Esophagus muscularis mucosa (tissue), 4 donors: Measurements from ENCODE around the gene ARAP1. TPM values are rescaled to one million over a fixed set of nuclear protein-coding genes. Genes with fewer than 3 reads are reported as not detected.

ENCODE experiments used
- DNase-seq: peaks from one replicate; pipeline ENCODE4 v3.0.0-alpha.2; 2017; ENCODE audit errors: extremely low spot score
- H3K27ac ChIP-seq, 4 donors: fragments of 200-600 bp; sonication (generic); replicated peaks in 1 of 4; 1 replicate in 3 of 4; 2 replicates in 1 of 4; pipeline ENCODE4 v1.5.1; 2016 to 2019; ENCODE audit warnings: mild to moderate bottlenecking in 1 of 4
- H3K27me3 ChIP-seq, 4 donors: fragments of 200-600 bp; sonication (generic); one replicate each; pipeline versions ENCODE4 v1.5.1 to v1.6.0; 2016 to 2019
- H3K36me3 ChIP-seq, 4 donors: fragments of 200-600 bp; sonication (generic); one replicate each; pipeline ENCODE4 v1.5.1; 2016 to 2019
- H3K4me1 ChIP-seq, 4 donors: fragments of 200-600 bp; sonication (generic); one replicate each; pipeline ENCODE4 v1.5.1; 2016 to 2019
- H3K4me3 ChIP-seq, 4 donors: fragments of 200-600 bp; sonication (generic); 1 replicate in 2 of 4; 2 replicates in 2 of 4; pipeline ENCODE4 v1.5.1; 2016 to 2019; ENCODE audit warnings: mild to moderate bottlenecking in 4 of 4, moderate library complexity in 1 of 4
- H3K9me3 ChIP-seq, 4 donors: fragments of 200-600 bp; sonication (generic); 1 replicate in 3 of 4; 2 replicates in 1 of 4; pipeline ENCODE4 v1.5.1; 2016 to 2019
- EP300 ChIP-seq: sonication (generic); formaldehyde crosslinking; IDR thresholded peaks from one replicate; pipeline ENCODE4 v1.6.1; 2017; ENCODE audit warnings: antibody characterized with exemption
- POLR2A ChIP-seq: fragments of 450-650 bp; IDR thresholded peaks from one replicate; pipeline ENCODE4 v1.6.1; 2017; ENCODE audit warnings: antibody characterized with exemption, moderate library complexity, mild to moderate bottlenecking, low read depth
- POLR2AphosphoS5 ChIP-seq, 2 donors: sonication (generic); formaldehyde crosslinking; IDR thresholded peaks; one replicate each; pipeline ENCODE4 v1.6.1; 2017; ENCODE audit warnings: antibody characterized with exemption in 2 of 2
- WGBS: methylation state at CpG from one replicate; pipeline ENCODE4 v1.1.5; 2018; 5-methylcytosine and 5-hydroxymethylcytosine counted together
- intact Hi-C: fragments of 100-400 bp; cut with DNase I; formaldehyde crosslinking; loops from one replicate; pipeline ENCODE4 v1.15.1; 2023
- total RNA-seq, 4 donors: library from RNA; depleted of rRNA; stranded (reverse); fragments of >200 nt; gene quantifications; one replicate each; pipeline versions ENCODE4 v1.1.0 to v1.2.1, GENCODE V29; 2016
- TF ChIP-seq, protein P1 (sequence below), 3 experiments: fragments of 200-600 bp in 2 of 3; fragments of 450-650 bp in 1 of 3; sonication (generic) in 2 of 3; IDR thresholded peaks; one replicate each; pipeline ENCODE4 v1.5.1; 2017 to 2019; ENCODE audit warnings: antibody characterized with exemption in 3 of 3, mild to moderate bottlenecking in 2 of 3, moderate library complexity in 1 of 3

ARAP1 gene
- total RNA-seq, 4 donors from 2014 or later, result 83.7 to 115 (median 110) TPM

DNA sequence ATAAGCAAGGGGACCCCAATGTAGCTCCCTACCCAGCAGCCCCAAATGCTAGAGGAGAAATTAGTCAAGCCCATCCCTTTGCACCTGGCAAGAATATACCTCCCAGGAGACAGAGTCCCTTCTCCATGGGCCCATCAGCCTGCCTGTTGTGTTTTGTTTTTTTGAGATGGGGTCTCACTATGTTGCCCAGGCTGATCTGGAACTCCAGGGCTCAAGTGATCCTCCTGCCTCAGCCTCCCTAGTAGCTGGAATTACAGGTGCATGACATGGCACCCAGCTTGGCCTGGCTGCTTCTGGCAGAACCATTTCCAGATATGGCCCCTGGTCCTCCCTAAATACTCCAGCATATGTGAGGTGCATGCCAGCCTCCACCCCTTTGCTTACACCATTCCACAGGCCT is 100.1 kb downstream of the ARAP1 start:
- Histone ChIP-seq H3K27me3 (no peaks in the 10 kb centered on the region), H3K36me3 (no peaks in the 10 kb centered on the region), H3K27ac (no peak overlapping the region), H3K9me3 (no peaks in the 10 kb centered on the region), H3K4me3 (no peak overlapping the region), H3K4me1 (no peaks in the 10 kb centered on the region)
- TF ChIP-seq EP300 (no peak), POLR2A (no peak), POLR2AphosphoS5 (IDR thresholded peaks at IDR 0.05) (no peak)
- TF ChIP-seq, protein P1, sequence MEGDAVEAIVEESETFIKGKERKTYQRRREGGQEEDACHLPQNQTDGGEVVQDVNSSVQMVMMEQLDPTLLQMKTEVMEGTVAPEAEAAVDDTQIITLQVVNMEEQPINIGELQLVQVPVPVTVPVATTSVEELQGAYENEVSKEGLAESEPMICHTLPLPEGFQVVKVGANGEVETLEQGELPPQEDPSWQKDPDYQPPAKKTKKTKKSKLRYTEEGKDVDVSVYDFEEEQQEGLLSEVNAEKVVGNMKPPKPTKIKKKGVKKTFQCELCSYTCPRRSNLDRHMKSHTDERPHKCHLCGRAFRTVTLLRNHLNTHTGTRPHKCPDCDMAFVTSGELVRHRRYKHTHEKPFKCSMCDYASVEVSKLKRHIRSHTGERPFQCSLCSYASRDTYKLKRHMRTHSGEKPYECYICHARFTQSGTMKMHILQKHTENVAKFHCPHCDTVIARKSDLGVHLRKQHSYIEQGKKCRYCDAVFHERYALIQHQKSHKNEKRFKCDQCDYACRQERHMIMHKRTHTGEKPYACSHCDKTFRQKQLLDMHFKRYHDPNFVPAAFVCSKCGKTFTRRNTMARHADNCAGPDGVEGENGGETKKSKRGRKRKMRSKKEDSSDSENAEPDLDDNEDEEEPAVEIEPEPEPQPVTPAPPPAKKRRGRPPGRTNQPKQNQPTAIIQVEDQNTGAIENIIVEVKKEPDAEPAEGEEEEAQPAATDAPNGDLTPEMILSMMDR (IDR thresholded peaks at IDR 0.05), result no peak
- intact Hi-C loops, result no loop called here
- no peak for DNase-seq

DNA sequence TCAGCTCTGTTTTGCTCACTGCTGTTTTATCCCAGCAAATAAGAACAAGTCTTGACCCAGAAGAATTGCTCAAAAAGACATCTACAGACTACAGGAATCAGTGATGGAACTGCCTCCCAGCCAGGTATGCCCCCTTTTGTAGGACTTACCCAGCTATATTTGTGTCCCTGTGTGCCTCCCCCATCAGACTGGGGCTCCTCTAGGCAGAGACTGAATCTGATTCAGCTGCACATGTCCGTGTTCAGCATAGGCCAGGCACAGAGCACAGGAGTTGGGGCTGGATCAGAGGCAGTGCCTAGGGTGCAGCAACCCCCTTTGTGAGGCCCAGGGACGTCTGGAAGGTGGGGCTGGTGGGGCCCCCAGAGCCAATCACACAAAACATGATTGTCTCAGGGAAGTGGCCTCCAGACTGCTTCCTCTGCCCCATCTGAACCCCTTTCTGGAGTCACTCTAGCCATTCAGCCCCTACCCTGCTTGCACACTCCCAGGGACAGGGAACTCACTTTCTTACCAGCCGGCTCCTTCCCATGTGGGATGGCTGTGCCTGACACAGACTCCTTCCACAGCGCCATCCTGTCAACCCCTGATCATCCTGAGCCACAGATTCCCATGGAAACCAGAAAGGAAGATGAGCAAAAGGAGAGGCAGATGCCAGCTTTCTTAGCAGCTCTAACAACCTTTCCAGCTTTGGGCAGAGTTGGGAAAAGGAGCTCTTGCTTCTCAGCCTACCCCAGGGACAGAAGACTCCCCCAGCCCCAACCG is 102.8 kb downstream of the ARAP1 start:
- no peak for DNase-seq
- no peak overlapping the region for H3K27ac ChIP-seq
- no peaks in the 10 kb centered on the region for H3K36me3 ChIP-seq
- H3K9me3 ChIP-seq, result no peaks in the 10 kb centered on the region
- no peaks in the 10 kb centered on the region for H3K4me1 ChIP-seq
- intact Hi-C loops, result no loop called here
- H3K27me3 ChIP-seq, result no peaks in the 10 kb centered on the region
- WGBS, result 94% methylated on average over 3 of the region's 5 CpGs
- no peak overlapping the region for H3K4me3 ChIP-seq
- TF ChIP-seq EP300 (no peak), POLR2A (no peak), POLR2AphosphoS5 (IDR thresholded peaks at IDR 0.05) (no peak)
- TF ChIP-seq, protein P1 (IDR thresholded peaks at IDR 0.05), result no peak

DNA sequence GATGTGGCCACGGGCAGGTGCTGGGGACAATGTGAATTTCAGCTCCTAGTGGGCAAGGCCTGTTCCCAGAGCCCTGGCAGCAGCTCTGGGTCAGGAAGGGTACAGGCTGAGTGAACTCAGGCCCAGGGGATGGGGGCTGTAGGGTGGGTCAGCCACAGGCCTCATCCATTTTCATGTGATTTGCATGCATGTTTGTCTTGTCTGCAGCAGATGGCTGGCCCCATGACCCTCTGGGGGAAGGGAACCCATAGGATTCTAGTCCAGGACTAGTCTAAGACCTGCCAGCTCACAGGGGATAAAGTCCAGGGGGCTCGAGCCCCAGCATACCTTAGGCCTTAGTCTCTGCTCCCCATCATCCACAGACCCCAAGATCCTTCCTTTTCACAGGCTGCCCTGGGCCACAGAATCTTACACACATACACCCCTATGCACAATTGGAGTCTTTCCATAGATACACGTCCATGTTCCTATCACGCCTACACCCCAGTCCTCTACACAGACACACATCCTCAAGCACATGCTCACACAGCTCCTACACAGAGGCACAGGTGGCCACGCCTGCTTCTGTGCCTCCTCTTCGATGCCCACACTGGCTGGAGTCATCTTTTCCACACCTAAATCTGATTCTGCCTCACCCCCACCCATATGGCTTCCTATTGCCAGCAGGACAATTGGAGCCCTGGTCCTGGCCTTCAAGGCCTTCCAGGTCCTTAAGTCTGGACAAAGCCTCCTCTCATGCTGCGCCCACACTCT is 103.6 kb downstream of the ARAP1 start:
- no peak for TF ChIP-seq POLR2A
- TF ChIP-seq, protein P1 (IDR thresholded peaks at IDR 0.05), result no peak
- no peak for TF ChIP-seq POLR2AphosphoS5 (IDR thresholded peaks at IDR 0.05)
- no peak for TF ChIP-seq EP300
- DNase-seq, result no peak
- H3K9me3 ChIP-seq, result no peaks in the 10 kb centered on the region
- peaks cover 0 to 2% (median under 1%) of the 10 kb centered on the region in 4 donors for H3K4me1 ChIP-seq
- no peak overlapping the region for H3K27ac ChIP-seq
- no peaks in the 10 kb centered on the region for H3K36me3 ChIP-seq
- 76% methylated on average over 6 of the region's 7 CpGs for WGBS
- no peaks in the 10 kb centered on the region for H3K27me3 ChIP-seq
- H3K4me3 ChIP-seq, result no peak overlapping the region
- intact Hi-C loops, result no loop called here

DNA sequence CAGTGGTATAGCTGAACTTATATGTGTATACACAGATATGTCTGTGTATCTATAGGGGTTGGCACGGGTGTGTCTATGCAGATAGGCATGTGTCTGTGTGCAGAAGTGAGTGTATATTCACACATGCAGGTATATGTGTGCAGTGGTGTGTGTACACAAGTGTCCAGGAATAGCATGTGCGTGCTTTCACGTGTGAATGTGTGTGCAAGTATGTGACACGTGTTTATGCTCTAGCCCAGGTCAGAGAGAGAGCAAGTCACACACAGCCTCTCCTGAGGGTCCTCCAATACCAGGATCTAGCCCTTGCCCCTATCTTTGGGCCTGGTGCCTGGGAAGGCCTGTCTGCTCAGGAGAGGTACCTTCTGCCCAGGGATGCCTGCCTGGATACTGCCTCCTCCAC is 104.3 kb downstream of the ARAP1 start:
- TF ChIP-seq POLR2A, result no peak
- TF ChIP-seq, protein P1 (IDR thresholded peaks at IDR 0.05), result no peak
- TF ChIP-seq POLR2AphosphoS5 (IDR thresholded peaks at IDR 0.05), result no peak
- no peak for TF ChIP-seq EP300
- H3K4me1 ChIP-seq, result peaks cover 5 to 9% (median 7%) of the 10 kb centered on the region in 4 donors
- 93% methylated on average over 4 of the region's 4 CpGs for WGBS
- no peaks in the 10 kb centered on the region for H3K27me3 ChIP-seq
- H3K9me3 ChIP-seq, result no peaks in the 10 kb centered on the region
- H3K36me3 ChIP-seq, result no peaks in the 10 kb centered on the region
- intact Hi-C loops, result no loop called here
- no peak overlapping the region for H3K27ac ChIP-seq
- no peak for DNase-seq
- no peak overlapping the region for H3K4me3 ChIP-seq
